Astrocyte (in vitro differentiated cells and primary cell): ENCODE results near the gene COL9A3. TPM values are rescaled to one million over a fixed set of nuclear protein-coding genes. Genes with fewer than 3 reads are reported as not detected.

ENCODE experiments used
- DNase-seq: peaks from one replicate; pipeline ENCODE4 v3.0.0-alpha.2; 2010; ENCODE audit warnings: low read depth
- FAIRE-seq: peaks from 2 replicates; lab custom pipeline; 2011; peaks lifted over from hg19 to GRCh38; lab: Jason Lieb, UNC
- H2AFZ ChIP-seq: 2 replicates; pipeline ENCODE4 v1.6.0; 2012; ENCODE audit warnings: low read depth, low read length, inconsistent platforms
- H3K27ac ChIP-seq: 2 replicates; pipeline ENCODE4 v1.5.1; 2011; ENCODE audit warnings: low read depth, low read length, inconsistent platforms
- H3K27me3 ChIP-seq: 2 replicates; pipeline ENCODE4 v1.6.0; 2011; ENCODE audit warnings: low read length, inconsistent platforms; ENCODE audit not compliant: insufficient read depth
- H3K36me3 ChIP-seq: 2 replicates; pipeline ENCODE4 v1.5.1; 2011; ENCODE audit warnings: low read length, inconsistent platforms; ENCODE audit not compliant: insufficient read depth
- H3K4me1 ChIP-seq: 2 replicates; pipeline ENCODE4 v1.5.1; 2011; ENCODE audit warnings: low read length, inconsistent platforms; ENCODE audit not compliant: insufficient read depth
- H3K4me2 ChIP-seq: 2 replicates; pipeline ENCODE4 v1.6.0; 2012; ENCODE audit warnings: low read length, inconsistent platforms
- H3K4me3 ChIP-seq: 2 replicates; pipeline ENCODE4 v1.5.1; 2011; ENCODE audit warnings: low read depth, mild to moderate bottlenecking, low read length, inconsistent platforms; ENCODE audit not compliant: insufficient read depth
- H3K79me2 ChIP-seq: 2 replicates; pipeline ENCODE4 v1.6.0; 2012; ENCODE audit warnings: mild to moderate bottlenecking, low read length, inconsistent platforms; ENCODE audit not compliant: insufficient read depth
- H3K9ac ChIP-seq: 2 replicates; pipeline ENCODE4 v1.6.0; 2012; ENCODE audit warnings: mild to moderate bottlenecking, low read length, inconsistent platforms
- H3K9me3 ChIP-seq: 2 replicates; pipeline ENCODE4 v1.5.1; 2012; ENCODE audit warnings: low read depth, mild to moderate bottlenecking, low read length, inconsistent platforms; ENCODE audit not compliant: insufficient read depth
- H4K20me1 ChIP-seq: 2 replicates; pipeline ENCODE4 v1.6.0; 2012; ENCODE audit warnings: low read length, inconsistent platforms; ENCODE audit not compliant: insufficient read depth
- H3K27ac Mint-ChIP-seq: one replicate; pipeline ENCODE4 v1.8.0; 2021; ENCODE audit warnings: mild to moderate bottlenecking, mixed read lengths; ENCODE audit not compliant: unreplicated experiment
- H3K27me3 Mint-ChIP-seq: one replicate; pipeline ENCODE4 v1.8.0; 2021; ENCODE audit warnings: low read depth, mixed read lengths; ENCODE audit not compliant: unreplicated experiment
- H3K36me3 Mint-ChIP-seq: one replicate; pipeline ENCODE4 v1.8.0; 2021; ENCODE audit warnings: low read depth, mixed read lengths; ENCODE audit not compliant: unreplicated experiment
- H3K4me1 Mint-ChIP-seq: one replicate; pipeline ENCODE4 v1.8.0; 2021; ENCODE audit warnings: low read depth, mixed read lengths; ENCODE audit not compliant: unreplicated experiment
- H3K4me3 Mint-ChIP-seq: one replicate; pipeline ENCODE4 v1.8.0; 2021; ENCODE audit warnings: mild to moderate bottlenecking, moderate library complexity, mixed read lengths; ENCODE audit not compliant: unreplicated experiment
- H3K9me3 Mint-ChIP-seq: one replicate; pipeline ENCODE4 v1.8.0; 2021; ENCODE audit warnings: mild to moderate bottlenecking, mixed read lengths; ENCODE audit not compliant: unreplicated experiment
- EZH2 ChIP-seq: IDR thresholded peaks from 2 replicates; pipeline ENCODE4 v1.6.1; 2012; ENCODE audit warnings: mild to moderate bottlenecking, low read length, inconsistent platforms; ENCODE audit not compliant: insufficient read depth
- total RNA-seq: library from RNA; stranded (reverse); gene quantifications from 2 replicates; pipeline ENCODE4 v1.2.1, GENCODE V29; 2021
- TF ChIP-seq, protein P1 (sequence below): IDR thresholded peaks from 2 replicates; pipeline ENCODE4 v1.5.1; 2011; ENCODE audit warnings: low read depth, mild to moderate bottlenecking, inconsistent platforms, low read length, moderate library complexity; ENCODE audit not compliant: insufficient read depth

Gene COL9A3
- total RNA-seq, 1 donor from 2014 or later, result 43.0 TPM

DNA sequence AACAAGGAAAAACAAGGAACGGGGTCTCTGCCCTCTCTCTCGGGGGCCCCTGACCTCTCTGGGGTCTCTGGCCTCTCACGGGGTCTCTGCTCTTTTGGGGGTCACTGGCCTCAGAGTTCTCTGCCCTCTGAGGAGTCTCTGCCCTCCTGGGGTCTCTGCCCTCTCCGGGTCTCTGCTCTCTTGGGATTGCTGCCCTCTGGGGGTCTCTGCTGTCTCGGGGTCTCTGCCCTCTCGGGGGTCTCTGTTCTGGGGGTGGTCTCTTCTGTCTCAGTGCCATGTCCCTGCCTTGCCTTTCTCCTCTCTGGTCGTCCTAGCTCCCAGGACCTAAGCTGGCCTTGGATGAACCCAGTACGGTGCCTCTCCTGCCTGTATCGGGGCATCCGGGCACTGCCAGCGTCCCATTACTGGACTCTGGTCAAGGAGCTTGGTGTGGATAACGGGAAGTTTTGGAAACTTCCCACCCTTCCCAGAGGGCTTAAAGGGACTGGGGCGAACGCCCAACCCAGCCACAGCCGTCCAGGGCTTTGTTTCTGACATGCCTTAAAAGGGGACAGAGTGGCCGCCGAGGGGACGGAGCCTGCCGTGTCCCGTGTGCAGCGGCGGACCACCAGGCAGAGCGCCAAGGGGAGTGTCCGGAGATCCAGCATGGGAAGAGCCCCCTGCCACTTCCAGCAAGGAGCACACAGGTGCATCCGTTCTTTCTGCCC, 45.3 kb upstream of the COL9A3 start:
- Histone ChIP-seq H3K4me3 (no peak overlapping the region), H3K9ac (no peak overlapping the region), H3K27me3 (peaks cover 14% of the 10 kb centered on the region), H3K4me1 (peaks cover 19% of the 10 kb centered on the region), H3K79me2 (no peaks in the 10 kb centered on the region), H3K9me3 (no peaks in the 10 kb centered on the region), H3K36me3 (no peaks in the 10 kb centered on the region), H2AFZ (no peak overlapping the region), H3K27ac (no peak overlapping the region), H4K20me1 (no peaks in the 10 kb centered on the region), H3K4me2 (no peak overlapping the region)
- no peak for DNase-seq
- H3K9me3 Mint-ChIP-seq, result no peaks in the 10 kb centered on the region
- H3K36me3 Mint-ChIP-seq, result no peaks in the 10 kb centered on the region
- TF ChIP-seq EZH2, result no peak
- TF ChIP-seq, protein P1, sequence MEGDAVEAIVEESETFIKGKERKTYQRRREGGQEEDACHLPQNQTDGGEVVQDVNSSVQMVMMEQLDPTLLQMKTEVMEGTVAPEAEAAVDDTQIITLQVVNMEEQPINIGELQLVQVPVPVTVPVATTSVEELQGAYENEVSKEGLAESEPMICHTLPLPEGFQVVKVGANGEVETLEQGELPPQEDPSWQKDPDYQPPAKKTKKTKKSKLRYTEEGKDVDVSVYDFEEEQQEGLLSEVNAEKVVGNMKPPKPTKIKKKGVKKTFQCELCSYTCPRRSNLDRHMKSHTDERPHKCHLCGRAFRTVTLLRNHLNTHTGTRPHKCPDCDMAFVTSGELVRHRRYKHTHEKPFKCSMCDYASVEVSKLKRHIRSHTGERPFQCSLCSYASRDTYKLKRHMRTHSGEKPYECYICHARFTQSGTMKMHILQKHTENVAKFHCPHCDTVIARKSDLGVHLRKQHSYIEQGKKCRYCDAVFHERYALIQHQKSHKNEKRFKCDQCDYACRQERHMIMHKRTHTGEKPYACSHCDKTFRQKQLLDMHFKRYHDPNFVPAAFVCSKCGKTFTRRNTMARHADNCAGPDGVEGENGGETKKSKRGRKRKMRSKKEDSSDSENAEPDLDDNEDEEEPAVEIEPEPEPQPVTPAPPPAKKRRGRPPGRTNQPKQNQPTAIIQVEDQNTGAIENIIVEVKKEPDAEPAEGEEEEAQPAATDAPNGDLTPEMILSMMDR, result no peak
- H3K27ac Mint-ChIP-seq, result no peak overlapping the region
- peaks cover 41% of the 10 kb centered on the region for H3K27me3 Mint-ChIP-seq
- no peak for FAIRE-seq
- H3K4me1 Mint-ChIP-seq, result no peaks in the 10 kb centered on the region
- H3K4me3 Mint-ChIP-seq, result no peak overlapping the region

DNA sequence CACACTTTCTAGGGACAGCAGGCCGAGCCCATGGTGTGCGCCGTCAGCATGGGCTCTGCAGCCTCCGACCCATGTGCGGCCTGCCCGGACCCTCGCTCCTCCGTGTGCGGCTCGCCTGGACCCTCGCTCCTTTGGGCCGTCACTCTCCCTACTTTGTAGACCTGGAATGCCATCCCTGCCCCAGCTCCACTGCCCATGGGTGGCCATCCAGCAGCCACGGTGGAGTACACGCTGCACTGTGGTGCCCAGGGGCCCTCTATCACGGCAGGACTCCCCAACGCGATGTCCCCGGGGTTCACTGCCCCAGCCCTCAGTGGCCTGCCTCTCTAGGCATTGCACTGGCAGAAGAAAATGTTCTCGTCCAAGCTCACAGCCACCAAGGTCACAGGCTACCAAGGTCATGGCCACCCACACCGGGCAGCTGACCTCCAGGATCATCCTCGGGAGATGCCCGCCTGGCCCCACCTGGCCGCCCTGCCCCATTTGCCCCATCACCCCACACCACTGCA, 44.7 kb upstream of the COL9A3 start:
- no peak overlapping the region for H3K4me3 ChIP-seq
- Mint-ChIP-seq H3K36me3 (no peaks in the 10 kb centered on the region), H3K4me1 (no peaks in the 10 kb centered on the region), H3K27me3 (peaks cover 38% of the 10 kb centered on the region), H3K9me3 (no peaks in the 10 kb centered on the region), H3K4me3 (no peak overlapping the region), H3K27ac (no peak overlapping the region)
- FAIRE-seq (no peak), DNase-seq (no peak)
- H3K36me3 ChIP-seq, result no peaks in the 10 kb centered on the region
- H3K27me3 ChIP-seq, result peaks cover 11% of the 10 kb centered on the region
- H3K9ac ChIP-seq, result no peak overlapping the region
- H3K4me1 ChIP-seq, result peaks cover 19% of the 10 kb centered on the region
- TF ChIP-seq, protein P1, result no peak
- TF ChIP-seq EZH2, result no peak
- no peak overlapping the region for H3K4me2 ChIP-seq
- no peaks in the 10 kb centered on the region for H3K79me2 ChIP-seq
- H3K27ac ChIP-seq, result no peak overlapping the region
- no peaks in the 10 kb centered on the region for H3K9me3 ChIP-seq
- no peaks in the 10 kb centered on the region for H4K20me1 ChIP-seq
- H2AFZ ChIP-seq, result no peak overlapping the region

DNA sequence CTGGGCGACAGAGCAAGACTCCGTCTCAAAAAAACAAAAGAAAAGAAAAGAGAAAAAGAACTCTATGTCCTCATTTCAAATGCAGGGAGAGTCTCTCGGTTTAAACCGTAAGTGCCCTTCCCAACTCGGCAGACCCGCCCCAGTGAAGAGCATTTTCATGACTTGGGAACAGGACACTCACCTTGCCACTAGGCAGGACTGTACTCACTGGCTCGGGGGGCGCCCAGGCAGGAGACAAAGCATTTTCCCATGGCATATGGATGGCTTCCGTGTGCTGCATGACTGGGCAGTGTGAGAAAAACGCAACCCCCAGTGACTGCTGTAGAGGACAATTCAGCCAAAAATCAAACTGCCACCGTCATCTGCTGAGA, 44.2 kb upstream of the COL9A3 start:
- FAIRE-seq (no peak), DNase-seq (no peak)
- TF ChIP-seq EZH2, result no peak
- TF ChIP-seq, protein P1, result no peak
- Histone ChIP-seq H3K27ac (no peak overlapping the region), H3K4me1 (peaks cover 19% of the 10 kb centered on the region), H3K4me3 (no peak overlapping the region), H3K4me2 (no peak overlapping the region), H3K27me3 (peaks cover 11% of the 10 kb centered on the region), H3K36me3 (no peaks in the 10 kb centered on the region), H3K79me2 (no peaks in the 10 kb centered on the region), H2AFZ (no peak overlapping the region), H4K20me1 (no peaks in the 10 kb centered on the region), H3K9me3 (no peaks in the 10 kb centered on the region), H3K9ac (no peak overlapping the region)
- Mint-ChIP-seq H3K9me3 (no peaks in the 10 kb centered on the region), H3K27me3 (peaks cover 36% of the 10 kb centered on the region), H3K4me3 (no peak overlapping the region), H3K36me3 (no peaks in the 10 kb centered on the region), H3K27ac (peak overlapping the region; percentile 42), H3K4me1 (no peaks in the 10 kb centered on the region)
